GM18519 (cell line): ENCODE results near the gene CPT1B.
"Not testable (repeated sequence)": the region's sequence is repeated elsewhere in the genome, so short reads cannot be mapped to it uniquely, and the experiment has no call there.

Source experiments
- ATAC-seq: cut with Tn5 transposase; IDR thresholded peaks from one replicate; pipeline ENCODE4 v1.9.1; 2021; ENCODE audit warnings: mild to moderate bottlenecking, moderate library complexity; ENCODE audit not compliant: unreplicated experiment, low FRiP score

Gene CPT1B

GRCh38 chr22:50610041-50610451 lies 31.8 kb upstream of the CPT1B start:
- ATAC-seq: no peak

GRCh38 chr22:50609599-50609998 lies 31.4 kb upstream of the CPT1B start:
- no peak for ATAC-seq

- no peak for ATAC-seq
These were observed 30.8 kb upstream of the CPT1B start for GRCh38 chr22:50608996-50609395.

GRCh38 chr22:50608058-50608840 lies 30.0 kb upstream of the CPT1B start:
- not testable (repeated sequence) for ATAC-seq

- ATAC-seq: no peak
These were observed 29.4 kb upstream of the CPT1B start for GRCh38 chr22:50607659-50608020.

GRCh38 chr22:50606946-50607658 lies 28.9 kb upstream of the CPT1B start:
- no peak for ATAC-seq

- no peak for ATAC-seq
These were observed 28.1 kb upstream of the CPT1B start for GRCh38 chr22:50606165-50606945.

- ATAC-seq: no peak
These were observed 27.4 kb upstream of the CPT1B start for GRCh38 chr22:50605613-50606074.

- ATAC-seq: no peak
These were observed 26.9 kb upstream of the CPT1B start for GRCh38 chr22:50605002-50605612.

- ATAC-seq: no peak
These were observed 26.2 kb upstream of the CPT1B start for GRCh38 chr22:50604256-50605001.

GRCh38 chr22:50603511-50604255 lies 25.5 kb upstream of the CPT1B start:
- ATAC-seq: no peak

GRCh38 chr22:50602338-50602700 lies 24.1 kb upstream of the CPT1B start:
- ATAC-seq: no peak

GRCh38 chr22:50601669-50602337 lies 23.6 kb upstream of the CPT1B start:
- ATAC-seq: no peak

GRCh38 chr22:50600967-50601668 lies 22.9 kb upstream of the CPT1B start:
- ATAC-seq: no peak

- ATAC-seq: no peak
These were observed 22.3 kb upstream of the CPT1B start, which contains the start of gene MAPK8IP2 for GRCh38 chr22:50600538-50600937. TSS of gene MAPK8IP2 (plus strand) at chr22:50600793. CDS start at chr22:50600819, 26 bp downstream.

GRCh38 chr22:50599816-50600455 lies 21.7 kb upstream of the CPT1B start:
- no peak for ATAC-seq

GRCh38 chr22:50597097-50597496 lies 18.9 kb upstream of the CPT1B start:
- ATAC-seq: no peak

- ATAC-seq: no peak
These were observed 17.0 kb upstream of the CPT1B start for GRCh38 chr22:50595189-50595588.
